Lung (tissue), 12 donors: ENCODE measurements around the gene AKAP11. TPM values are rescaled to one million over a fixed set of nuclear protein-coding genes. Genes with fewer than 3 reads are reported as not detected.

Source experiments
- ATAC-seq: fragments of 200-7000 bp; cut with Tn5 transposase; one replicate; pipeline ENCODE4 v1.9.1; 2020; ENCODE audit warnings: moderate number of reproducible peaks; ENCODE audit not compliant: insufficient read depth, low FRiP score
- DNase-seq, 3 donors: peaks; one replicate each; pipeline ENCODE4 v3.0.0-alpha.2; 2013 to 2017
- H3K27ac ChIP-seq, 2 donors: one replicate each; pipeline ENCODE4 v1.5.1; 2013; ENCODE audit warnings: mild to moderate bottlenecking in 2 of 2, moderate library complexity in 2 of 2, control low read depth in 1 of 2, inconsistent platforms in 1 of 2, low read depth in 1 of 2, low read length in 1 of 2
- H3K27me3 ChIP-seq, 3 donors: one replicate each; pipeline ENCODE4 v1.5.1; 2013; ENCODE audit warnings: low read length in 2 of 3; ENCODE audit not compliant: control insufficient read depth in 3 of 3, insufficient read depth in 3 of 3
- H3K36me3 ChIP-seq, 4 donors: one replicate each; pipeline ENCODE4 v1.5.1; 2013; ENCODE audit warnings: low read length in 4 of 4, mild to moderate bottlenecking in 1 of 4, moderate library complexity in 1 of 4; ENCODE audit not compliant: control insufficient read depth in 4 of 4, insufficient read depth in 4 of 4
- H3K4me1 ChIP-seq, 5 donors: one replicate each; pipeline ENCODE4 v1.5.1; 2013; ENCODE audit warnings: low read length in 5 of 5, mild to moderate bottlenecking in 2 of 5, moderate library complexity in 1 of 5; ENCODE audit not compliant: control insufficient read depth in 5 of 5, insufficient read depth in 5 of 5
- H3K4me3 ChIP-seq: one replicate; pipeline ENCODE4 v1.5.1; 2013; ENCODE audit warnings: mild to moderate bottlenecking, control low read depth, moderate library complexity
- H3K9ac ChIP-seq, 2 donors: one replicate each; pipeline ENCODE4 v1.5.1; 2013; ENCODE audit warnings: low read length in 2 of 2, control low read depth in 1 of 2; ENCODE audit not compliant: insufficient read depth in 1 of 2
- H3K9me3 ChIP-seq, 4 donors: one replicate each; pipeline ENCODE4 v1.5.1; 2013; ENCODE audit warnings: low read length in 3 of 4, mild to moderate bottlenecking in 1 of 4, moderate library complexity in 1 of 4; ENCODE audit not compliant: control insufficient read depth in 4 of 4, insufficient read depth in 3 of 4
- CTCF ChIP-seq: IDR thresholded peaks from 2 replicates; pipeline ENCODE4 v1.5.1; 2012; ENCODE audit warnings: mild to moderate bottlenecking; ENCODE audit errors: control extremely low read depth, extremely low read depth
- WGBS, 2 donors: extraction: QIAGEN DNeasy Blood & Tissue Kit; methylation state at CpG; one replicate each; pipeline ENCODE4 v1.1.7; 2013; 5-methylcytosine and 5-hydroxymethylcytosine counted together
- polyA plus RNA-seq, 2 donors: library from polyadenylated mRNA; stranded (reverse); fragments of 200-250 nt; gene quantifications; one replicate each; pipeline ENCODE4 v1.2.1, GENCODE V29; 2013
- total RNA-seq, 2 donors: library from RNA; depleted of rRNA in 1 of 2; stranded (reverse); fragments of >200 nt in 1 of 2; gene quantifications; one replicate each; pipeline ENCODE4 v1.2.1, GENCODE V29; 2014 to 2021
- donor health status: control.
- donor health status: control.
- donor health status: Bipolar disorder and iron deficiency.
- donor health status: healthy.
- donor health status: DM: yes; HTN: yes; CAD: no.

AKAP11 gene
- total and polyA plus RNA-seq, 4 donors: 6.8 to 60.1 (median 16.0) TPM

GRCh38 chr13:42337808-42338600 is 66.1 kb downstream of the AKAP11 start:
- DNase-seq: no peak
- Histone ChIP-seq H3K9ac (no peak overlapping the region), H3K4me1 (no peaks in the 10 kb centered on the region), H3K4me3 (no peak overlapping the region), H3K27me3 (no peaks in the 10 kb centered on the region), H3K9me3 (peaks cover 0 to 2% (median 0%) of the 10 kb centered on the region in 4 donors), H3K27ac (no peak overlapping the region), H3K36me3 (no peaks in the 10 kb centered on the region)
- WGBS, 2 donors: 85 to 87% methylated on average over 7 of the region's 7 CpGs
- ATAC-seq: no peak
- TF ChIP-seq CTCF: no peak

- no peak for ATAC-seq
- WGBS, 2 donors: 86 to 88% methylated on average over 3 of the region's 3 CpGs
- Histone ChIP-seq H3K9me3 (no peaks in the 10 kb centered on the region), H3K4me1 (peaks cover 0 to 1% (median 0%) of the 10 kb centered on the region in 5 donors), H3K27me3 (no peaks in the 10 kb centered on the region), H3K4me3 (no peak overlapping the region), H3K36me3 (no peaks in the 10 kb centered on the region), H3K27ac (no peak overlapping the region), H3K9ac (no peak overlapping the region)
- TF ChIP-seq CTCF: no peak
- DNase-seq: no peak
Observed at GRCh38 chr13:42345367-42345766, 73.4 kb downstream of the AKAP11 start.

GRCh38 chr13:42348576-42348975 is 76.6 kb downstream of the AKAP11 start:
- H3K27me3 ChIP-seq: no peaks in the 10 kb centered on the region
- peaks cover 0 to 1% (median 0%) of the 10 kb centered on the region in 5 donors for H3K4me1 ChIP-seq
- no peak overlapping the region for H3K4me3 ChIP-seq
- no peak for DNase-seq
- WGBS, 2 donors: 67 to 83% methylated on average over 4 of the region's 4 CpGs
- no peak for ATAC-seq
- no peaks in the 10 kb centered on the region for H3K36me3 ChIP-seq
- peaks cover 0 to 3% (median 0%) of the 10 kb centered on the region in 4 donors for H3K9me3 ChIP-seq
- H3K27ac ChIP-seq: no peak overlapping the region
- H3K9ac ChIP-seq: no peak overlapping the region
- no peak for TF ChIP-seq CTCF
